GM12874 (cell line): ENCODE measurements around the gene CACNA1F.

Experiments used
- CTCF ChIP-seq: IDR thresholded peaks from 2 replicates; pipeline ENCODE4 v1.5.1; 2011; ENCODE audit warnings: low read depth, mild to moderate bottlenecking, control low read depth, low read length, moderate library complexity; ENCODE audit not compliant: insufficient read depth

The CACNA1F gene

GRCh38 chrX:49167740-49168108 is 65.4 kb downstream of the CACNA1F start:
- TF ChIP-seq CTCF = no peak

GRCh38 chrX:49166914-49167739 is 66.0 kb downstream of the CACNA1F start:
- no peak for TF ChIP-seq CTCF

- TF ChIP-seq CTCF = peak; percentile 25; the same call in 1 of the 2 replicates
These were observed 66.9 kb downstream of the CACNA1F start for GRCh38 chrX:49165901-49166881.

- TF ChIP-seq CTCF = no peak
These were observed 68.4 kb downstream of the CACNA1F start for GRCh38 chrX:49164589-49165360.

- peak; percentile 80 for TF ChIP-seq CTCF
These were observed 69.4 kb downstream of the CACNA1F start for GRCh38 chrX:49163555-49164419.

- TF ChIP-seq CTCF = no peak
These were observed 70.5 kb downstream of the CACNA1F start, which contains the start of gene MAGIX for GRCh38 chrX:49162620-49163019. Gene MAGIX, plus strand, starts transcription at chrX:49162758. Its CDS starts 132 bp downstream, at chrX:49162890.
